IgD-negative memory B cell (primary cell): ENCODE results near the gene CYP19A1. TPM values are rescaled to one million over a fixed set of nuclear protein-coding genes. Genes with fewer than 3 reads are reported as not detected.

ENCODE experiments used
- H3K27ac Mint-ChIP-seq, 3 donors: one replicate each; pipeline ENCODE4 v1.8.0; 2020 to 2022; ENCODE audit warnings: mild to moderate bottlenecking in 3 of 3, mixed read lengths in 3 of 3, moderate library complexity in 1 of 3
- H3K27me3 Mint-ChIP-seq: one replicate; pipeline ENCODE4 v1.8.0; 2021; ENCODE audit warnings: mixed read lengths
- H3K36me3 Mint-ChIP-seq: one replicate; pipeline ENCODE4 v1.8.0; 2020; ENCODE audit warnings: mild to moderate bottlenecking, mixed read lengths
- H3K4me1 Mint-ChIP-seq, 3 donors: one replicate each; pipeline ENCODE4 v1.8.0; 2020 to 2022; ENCODE audit warnings: mixed read lengths in 3 of 3, mild to moderate bottlenecking in 1 of 3
- H3K4me3 Mint-ChIP-seq, 4 donors: one replicate each; pipeline ENCODE4 v1.8.0; 2020 to 2022; ENCODE audit warnings: mild to moderate bottlenecking in 4 of 4, mixed read lengths in 4 of 4, moderate library complexity in 3 of 4
- H3K9me3 Mint-ChIP-seq, 3 donors: one replicate each; pipeline ENCODE4 v1.8.0; 2020 to 2021; ENCODE audit warnings: mixed read lengths in 3 of 3, mild to moderate bottlenecking in 1 of 3
- polyA plus RNA-seq: library from polyadenylated mRNA; unstranded; fragments of 300-500 nt; fragmentation: Illumina TruSeq; gene quantifications from one replicate; pipeline ENCODE4 v1.2.3, GENCODE V29; 2021

CYP19A1 gene
- polyA plus RNA-seq, 1 donor from 2014 or later = not detected

- Mint-ChIP-seq H3K9me3 (no peaks in the 10 kb centered on the region), H3K4me1 (no peaks in the 10 kb centered on the region), H3K27me3 (peaks cover 6% of the 10 kb centered on the region), H3K36me3 (peaks cover 4% of the 10 kb centered on the region), H3K4me3 (no peak overlapping the region), H3K27ac (peak overlapping the region in 1 of 3 donors; percentile 21)
These were observed 14.6 kb downstream of the CYP19A1 start for GRCh38 chr15:51323749-51324148.

DNA sequence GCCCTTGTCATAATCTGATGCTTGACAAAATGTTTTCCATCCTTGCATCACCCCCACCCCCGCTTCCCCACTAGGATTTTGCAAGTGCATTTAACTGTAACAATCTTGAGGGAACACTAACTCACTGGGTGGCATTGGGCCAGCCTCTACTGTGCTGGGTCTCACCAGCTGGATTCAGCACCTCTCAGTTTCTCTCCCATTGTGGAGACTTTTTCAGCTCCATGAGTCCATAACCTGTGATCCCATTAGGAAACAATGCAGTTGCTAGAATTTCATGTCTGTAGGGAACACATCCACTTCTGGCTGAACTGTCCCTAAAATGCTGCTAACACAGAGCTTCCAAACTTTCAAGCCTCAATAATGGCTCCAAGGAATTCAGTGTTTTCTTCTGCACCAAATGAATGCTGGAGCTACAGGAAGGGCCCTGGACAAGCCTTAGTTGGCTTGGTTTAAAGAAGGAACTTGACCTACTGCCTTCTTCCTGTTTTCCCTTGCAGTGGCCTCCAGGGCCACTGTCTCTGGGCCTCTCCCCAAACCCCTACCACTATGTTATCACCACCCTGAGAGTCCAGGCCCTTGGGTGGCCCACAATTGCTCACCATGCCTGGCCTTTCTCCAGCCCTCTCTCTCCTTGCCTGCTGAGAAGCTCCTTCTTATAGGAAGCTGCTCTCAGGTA lies 15.6 kb downstream of the CYP19A1 start:
- Mint-ChIP-seq H3K27ac (no peak overlapping the region), H3K27me3 (peaks cover 7% of the 10 kb centered on the region), H3K9me3 (no peaks in the 10 kb centered on the region), H3K4me1 (no peaks in the 10 kb centered on the region), H3K36me3 (peaks cover 4% of the 10 kb centered on the region), H3K4me3 (no peak overlapping the region)

GRCh38 chr15:51321316-51321715 lies 17.1 kb downstream of the CYP19A1 start:
- Mint-ChIP-seq H3K4me3 (no peak overlapping the region), H3K27me3 (peaks cover 8% of the 10 kb centered on the region)

GRCh38 chr15:51320843-51321242 lies 17.6 kb downstream of the CYP19A1 start:
- H3K27me3 Mint-ChIP-seq = peaks cover 8% of the 10 kb centered on the region
- peaks cover 4% of the 10 kb centered on the region for H3K36me3 Mint-ChIP-seq
- H3K4me3 Mint-ChIP-seq = no peak overlapping the region
- peaks cover 0 to 1% (median 0%) of the 10 kb centered on the region in 3 donors for H3K9me3 Mint-ChIP-seq
- no peaks in the 10 kb centered on the region for H3K4me1 Mint-ChIP-seq
- H3K27ac Mint-ChIP-seq = no peak overlapping the region

More at GRCh38 chr15:51321316-51321715, 17.1 kb downstream of the CYP19A1 start:
- Mint-ChIP-seq H3K9me3 (peaks cover 0 to 1% (median 0%) of the 10 kb centered on the region in 3 donors), H3K4me1 (no peaks in the 10 kb centered on the region), H3K36me3 (peaks cover 4% of the 10 kb centered on the region), H3K27ac (peak overlapping the region in 1 of 3 donors; percentile 44)

DNA sequence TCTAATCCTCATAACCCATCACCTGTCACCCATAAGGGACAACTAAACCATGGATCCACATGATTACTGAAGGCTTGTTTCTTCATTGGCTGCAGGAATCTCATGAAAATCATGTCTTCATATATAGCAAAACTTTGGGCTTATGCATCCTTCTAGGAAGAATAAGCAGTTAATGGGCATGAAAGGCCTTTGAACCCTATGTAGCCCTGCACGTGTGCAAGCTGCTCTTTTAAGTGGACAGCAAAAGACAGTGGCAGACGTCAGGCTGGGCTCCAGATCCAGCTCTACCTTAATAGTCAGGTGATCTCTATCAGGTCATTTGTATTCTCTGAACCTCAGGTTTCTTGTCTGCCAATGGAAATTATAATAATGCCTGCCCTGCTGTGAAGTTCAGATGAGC lies 18.9 kb downstream of the CYP19A1 start:
- Mint-ChIP-seq H3K9me3 (peaks cover 0 to 3% (median 0%) of the 10 kb centered on the region in 3 donors), H3K27ac (no peak overlapping the region), H3K4me1 (no peaks in the 10 kb centered on the region), H3K27me3 (peaks cover 12% of the 10 kb centered on the region), H3K36me3 (peaks cover 4% of the 10 kb centered on the region), H3K4me3 (no peak overlapping the region)

DNA sequence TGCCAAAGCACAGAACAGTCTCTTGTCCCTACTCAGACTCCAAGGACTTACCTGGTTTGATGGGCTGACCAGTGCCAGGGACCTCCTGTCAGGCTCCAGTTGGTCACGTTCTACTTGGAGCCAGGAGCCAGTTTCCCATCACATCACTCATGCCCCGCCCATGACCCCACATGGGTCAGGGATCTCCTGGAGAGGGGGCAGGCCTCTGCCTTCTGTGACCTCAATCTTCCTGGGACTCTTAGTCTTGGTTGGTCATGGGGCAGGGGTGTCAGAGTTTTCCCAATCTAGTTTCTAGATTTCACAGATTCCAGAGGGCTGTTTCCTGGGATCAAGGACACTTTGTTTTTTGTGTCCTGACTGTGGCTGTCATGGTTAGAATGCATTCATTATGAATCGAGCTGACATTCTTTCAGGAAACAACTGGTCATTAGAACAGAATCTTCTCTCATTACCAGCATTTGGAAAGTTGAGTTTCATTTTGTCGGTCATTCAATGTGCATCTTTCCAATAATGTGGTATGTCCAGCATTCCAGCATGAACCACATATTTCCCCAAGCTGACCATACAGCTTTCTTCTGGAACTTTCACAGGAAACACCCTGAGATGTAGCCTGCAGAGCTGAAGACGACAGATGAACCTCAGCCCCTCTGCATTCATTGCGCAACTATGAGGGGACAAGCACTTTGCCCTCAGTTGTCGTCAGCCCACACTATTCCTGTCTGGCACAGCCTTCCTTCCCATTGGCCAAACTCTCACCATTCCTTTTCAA lies 19.8 kb downstream of the CYP19A1 start:
- Mint-ChIP-seq H3K36me3 (peaks cover 4% of the 10 kb centered on the region), H3K9me3 (peaks cover 0 to 3% (median 0%) of the 10 kb centered on the region in 3 donors), H3K4me1 (no peaks in the 10 kb centered on the region), H3K27me3 (peaks cover 12% of the 10 kb centered on the region), H3K27ac (no peak overlapping the region), H3K4me3 (no peak overlapping the region)

- Mint-ChIP-seq H3K4me3 (no peak overlapping the region), H3K27me3 (peaks cover 10% of the 10 kb centered on the region), H3K9me3 (peaks cover 0 to 3% (median 0%) of the 10 kb centered on the region in 3 donors), H3K36me3 (peaks cover 4% of the 10 kb centered on the region), H3K4me1 (no peaks in the 10 kb centered on the region), H3K27ac (no peak overlapping the region)
These were observed 21.8 kb downstream of the CYP19A1 start for GRCh38 chr15:51316636-51317035.

GRCh38 chr15:51315726-51316125 lies 22.7 kb downstream of the CYP19A1 start:
- no peak overlapping the region for H3K4me3 Mint-ChIP-seq
- H3K27me3 Mint-ChIP-seq = peaks cover 7% of the 10 kb centered on the region
- H3K36me3 Mint-ChIP-seq = no peaks in the 10 kb centered on the region
- H3K4me1 Mint-ChIP-seq = no peaks in the 10 kb centered on the region
- no peak overlapping the region for H3K27ac Mint-ChIP-seq
- H3K9me3 Mint-ChIP-seq = peaks cover 0 to 3% (median 0%) of the 10 kb centered on the region in 3 donors

DNA sequence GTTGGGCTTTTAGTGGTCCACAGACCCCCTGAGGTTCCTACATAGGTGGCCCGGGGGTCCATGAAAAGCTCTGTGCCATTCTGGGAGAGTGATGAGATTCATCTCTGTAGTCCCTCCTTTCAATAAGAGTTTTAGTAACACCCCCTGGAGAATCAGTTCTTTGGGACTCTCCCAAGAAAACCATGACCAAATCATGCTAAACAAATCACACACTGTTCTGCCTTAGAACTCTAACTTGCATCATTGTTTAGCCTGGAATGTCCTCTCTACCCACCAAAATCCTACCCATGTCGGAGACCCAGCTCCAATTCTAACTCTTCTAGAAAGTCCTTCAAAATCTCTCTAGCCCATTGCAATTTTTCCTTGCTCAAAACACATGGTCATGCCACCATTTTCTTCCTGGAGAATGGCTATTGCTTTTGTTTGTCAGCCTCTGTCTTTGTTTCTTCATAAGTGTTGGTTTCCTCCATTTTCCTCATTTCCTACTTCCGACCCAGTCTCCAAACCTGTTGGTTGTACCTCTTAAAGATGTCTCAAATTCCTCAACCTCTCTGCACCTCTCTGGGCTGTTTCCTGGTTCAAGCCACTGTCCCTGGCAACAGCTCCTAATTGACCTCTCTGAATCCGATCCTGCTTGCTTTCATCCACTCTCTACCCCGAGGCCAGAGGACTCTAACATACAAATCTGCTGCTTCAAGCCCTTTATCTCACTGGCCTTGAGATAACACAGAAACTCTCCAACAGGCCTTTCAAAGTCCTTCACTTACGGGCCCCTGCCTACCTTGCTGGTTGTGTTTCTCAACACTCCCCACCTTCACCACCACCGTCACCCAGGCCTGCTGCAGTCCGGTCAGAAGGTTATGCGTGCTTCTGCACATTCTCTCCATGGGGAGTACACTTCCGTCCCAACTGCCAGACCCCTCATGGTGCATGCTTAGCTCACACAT lies 23.7 kb downstream of the CYP19A1 start:
- Mint-ChIP-seq H3K4me3 (peak overlapping the region in 1 of 4 donors; percentile 14), H3K27me3 (peaks cover 7% of the 10 kb centered on the region), H3K4me1 (no peaks in the 10 kb centered on the region), H3K27ac (no peak overlapping the region), H3K9me3 (peaks cover 0 to 3% (median 0%) of the 10 kb centered on the region in 3 donors), H3K36me3 (no peaks in the 10 kb centered on the region)

DNA sequence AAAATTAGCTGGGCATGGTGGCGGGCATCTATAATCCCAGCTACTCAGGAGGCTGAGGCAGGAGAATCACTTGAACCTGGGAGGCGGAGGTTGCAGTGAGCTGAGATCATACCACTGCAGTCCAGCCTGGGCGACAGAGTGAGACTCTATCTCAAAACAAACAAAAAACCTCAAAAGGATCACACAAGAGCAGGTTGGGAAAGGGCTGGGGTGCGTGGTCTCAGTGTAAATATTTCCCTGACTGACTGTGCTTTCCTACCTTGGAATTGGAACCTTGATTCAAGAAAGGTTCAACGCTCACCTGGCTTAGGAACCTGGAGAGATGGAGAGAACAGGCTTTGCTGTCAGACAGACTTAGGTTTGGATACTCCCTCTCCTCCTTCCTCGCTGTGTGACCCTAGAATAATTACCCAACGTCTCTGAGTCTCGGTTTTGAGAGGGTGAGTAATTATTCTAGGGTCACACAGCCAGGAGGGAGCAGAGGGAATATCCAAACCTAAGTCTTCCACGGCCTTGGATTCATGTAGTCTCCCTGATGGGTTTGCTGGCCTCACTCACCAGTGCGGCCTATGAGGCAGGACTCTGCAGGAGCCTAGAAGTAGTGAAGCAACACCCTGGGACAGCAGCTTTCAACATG lies 24.6 kb downstream of the CYP19A1 start:
- Mint-ChIP-seq H3K27ac (no peak overlapping the region), H3K9me3 (peaks cover 0 to 3% (median 0%) of the 10 kb centered on the region in 3 donors), H3K4me3 (no peak overlapping the region), H3K4me1 (no peaks in the 10 kb centered on the region), H3K27me3 (peaks cover 7% of the 10 kb centered on the region), H3K36me3 (no peaks in the 10 kb centered on the region)

DNA sequence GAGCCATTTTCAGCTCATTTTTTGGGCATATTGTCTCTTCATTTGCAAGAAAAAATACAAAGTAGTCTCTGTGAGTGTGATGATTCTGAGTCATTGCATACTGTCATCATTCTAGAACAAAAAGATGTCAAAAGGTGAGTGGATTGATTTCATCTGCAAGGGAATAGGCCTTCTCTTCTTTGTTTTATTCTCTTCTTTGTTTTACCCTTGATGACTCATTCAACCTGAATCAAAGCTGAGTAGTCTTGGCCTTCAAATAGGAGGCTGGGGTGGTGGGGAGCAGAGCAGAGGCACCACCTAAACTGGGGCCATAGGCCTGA lies 25.4 kb downstream of the CYP19A1 start:
- peaks cover 0 to 3% (median 0%) of the 10 kb centered on the region in 3 donors for H3K9me3 Mint-ChIP-seq
- H3K27ac Mint-ChIP-seq = no peak overlapping the region
- H3K4me3 Mint-ChIP-seq = no peak overlapping the region
- peaks cover 5% of the 10 kb centered on the region for H3K27me3 Mint-ChIP-seq
- H3K36me3 Mint-ChIP-seq = no peaks in the 10 kb centered on the region
- no peaks in the 10 kb centered on the region for H3K4me1 Mint-ChIP-seq

DNA sequence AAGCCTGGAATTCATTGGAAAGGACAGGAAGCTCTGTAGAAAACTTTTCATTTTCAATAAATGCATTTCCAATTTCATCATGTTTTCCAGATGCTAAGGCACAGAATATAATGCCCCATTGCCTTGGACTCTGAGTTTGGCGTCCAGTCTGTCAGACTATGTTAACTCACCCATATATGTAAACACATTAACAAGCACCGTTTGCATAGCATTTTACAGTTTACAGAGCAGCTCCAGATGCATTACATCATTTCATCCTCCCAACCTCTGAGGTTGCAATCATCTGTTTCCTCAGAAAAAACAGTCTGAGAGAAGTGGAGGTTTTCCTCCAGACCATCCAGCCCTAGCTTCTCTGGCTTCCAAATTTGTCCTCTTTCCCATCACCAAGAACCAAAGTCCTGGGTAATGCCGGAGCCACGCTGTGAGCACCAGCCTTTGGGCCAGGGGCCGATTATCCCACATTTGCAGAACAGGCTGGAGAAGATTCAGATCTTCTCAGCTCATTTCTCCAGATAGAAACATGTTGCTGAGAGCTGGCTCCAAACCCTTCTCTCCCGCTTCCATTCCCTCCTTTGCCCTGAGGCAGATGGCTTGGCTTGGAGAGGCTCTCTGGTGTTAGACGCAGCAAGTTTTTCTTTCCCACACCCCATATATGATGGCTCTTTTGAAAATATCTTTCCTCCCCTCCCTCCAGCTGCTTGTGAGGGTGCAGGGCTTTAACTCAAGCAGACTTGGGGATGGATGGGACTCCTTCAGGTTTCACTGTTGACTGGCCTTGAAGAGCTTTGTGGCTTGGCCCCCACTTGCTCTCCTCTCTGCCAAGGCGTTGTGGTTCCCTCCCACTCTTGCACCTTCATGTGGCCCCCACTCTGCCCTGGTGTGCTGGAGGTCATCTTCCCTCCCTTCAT lies 26.0 kb downstream of the CYP19A1 start:
- Mint-ChIP-seq H3K36me3 (peaks cover 1% of the 10 kb centered on the region), H3K4me1 (peaks cover 0 to 1% (median 0%) of the 10 kb centered on the region in 3 donors), H3K27me3 (peaks cover 5% of the 10 kb centered on the region), H3K27ac (peak overlapping the region in 1 of 3 donors; percentile 31), H3K4me3 (no peak overlapping the region), H3K9me3 (peaks cover 0 to 3% (median 0%) of the 10 kb centered on the region in 3 donors)

- Mint-ChIP-seq H3K9me3 (peaks cover 0 to 3% (median 0%) of the 10 kb centered on the region in 3 donors), H3K27ac (no peak overlapping the region), H3K27me3 (peaks cover 5% of the 10 kb centered on the region), H3K4me1 (peaks cover 0 to 1% (median 0%) of the 10 kb centered on the region in 3 donors), H3K36me3 (peaks cover 1% of the 10 kb centered on the region), H3K4me3 (no peak overlapping the region)
These were observed 26.9 kb downstream of the CYP19A1 start for GRCh38 chr15:51311510-51311909.
